HL-60 (cell line): ENCODE measurements around the gene SLC35F3.

Experiments used
- DNase-seq, 2 experiments: peaks; one replicate each; pipeline ENCODE4 v3.0.0-alpha.2; 2010 to 2020; ENCODE audit warnings: low read depth in 1 of 2, low spot score in 1 of 2
- H3K27ac ChIP-seq: fragments of 250-450 bp; sonication (Bioruptor Pico); replicated peaks from 2 replicates; pipeline ENCODE4 v1.5.1; 2020; ENCODE audit warnings: mild to moderate bottlenecking, moderate library complexity
- H3K27me3 ChIP-seq: fragments of 250-450 bp; sonication (Bioruptor Pico); 2 replicates; pipeline ENCODE4 v1.5.1; 2021; ENCODE audit warnings: mild to moderate bottlenecking, moderate library complexity; ENCODE audit not compliant: insufficient read depth, poor library complexity, severe bottlenecking
- H3K4me3 ChIP-seq: replicated peaks from 2 replicates; pipeline ENCODE4 v1.5.1; 2011; ENCODE audit warnings: mild to moderate bottlenecking, control low read depth, low read length; ENCODE audit not compliant: insufficient read depth
- CTCF ChIP-seq: IDR thresholded peaks from one replicate; pipeline ENCODE4 v1.5.1; 2011; ENCODE audit warnings: low read length, control low read depth, inconsistent platforms; ENCODE audit not compliant: insufficient read depth
- GABPA ChIP-seq: IDR thresholded peaks from 2 replicates; pipeline ENCODE4 v1.6.1; 2012; ENCODE audit warnings: low read depth
- POLR2AphosphoS5 ChIP-seq: IDR thresholded peaks from 2 replicates; pipeline ENCODE4 v1.6.1; 2012; ENCODE audit warnings: low read depth
- SPI1 ChIP-seq: IDR thresholded peaks from 2 replicates; pipeline ENCODE4 v1.6.1; 2012; ENCODE audit warnings: low read depth, mild to moderate bottlenecking, borderline replicate concordance
- TF ChIP-seq, protein P1 (sequence below): IDR thresholded peaks from 2 replicates; pipeline ENCODE4 v1.6.1; 2012; ENCODE audit warnings: low read depth; ENCODE audit not compliant: insufficient replicate concordance

Gene SLC35F3

DNA sequence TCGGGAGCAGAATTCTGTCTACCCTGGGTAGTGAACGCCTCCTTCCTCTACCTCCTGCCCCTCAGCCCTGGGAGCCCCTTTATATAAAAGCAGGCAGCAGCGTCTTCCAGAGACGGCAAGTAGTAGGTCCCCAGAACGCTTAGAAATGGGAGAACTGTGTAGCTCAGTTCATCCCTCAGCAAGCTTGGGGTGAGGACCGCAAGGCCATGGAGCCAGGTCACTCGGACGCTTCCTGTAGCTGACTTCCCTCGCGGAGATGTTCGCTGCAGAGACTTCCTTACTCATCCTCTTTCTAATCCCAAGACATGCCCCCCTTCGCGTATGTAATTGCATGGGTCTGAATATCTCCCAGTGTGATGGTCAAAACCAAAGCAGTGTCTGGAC lies 327.4 kb downstream of the SLC35F3 start:
- TF ChIP-seq GABPA, result no peak
- no peak for TF ChIP-seq POLR2AphosphoS5
- TF ChIP-seq SPI1, result no peak
- no peak for TF ChIP-seq CTCF
- Histone ChIP-seq H3K27me3 (peaks cover 37% of the 10 kb centered on the region), H3K27ac (no peak overlapping the region), H3K4me3 (no peak overlapping the region)
- no peak for DNase-seq

GRCh38 chr1:234234199-234234598 lies 329.7 kb downstream of the SLC35F3 start:
- Histone ChIP-seq H3K27me3 (peaks cover 33% of the 10 kb centered on the region), H3K27ac (no peak overlapping the region), H3K4me3 (no peak overlapping the region)
- DNase-seq, result no peak
- TF ChIP-seq POLR2AphosphoS5 (no peak), GABPA (no peak), SPI1 (no peak), CTCF (no peak)
- TF ChIP-seq, protein P1, sequence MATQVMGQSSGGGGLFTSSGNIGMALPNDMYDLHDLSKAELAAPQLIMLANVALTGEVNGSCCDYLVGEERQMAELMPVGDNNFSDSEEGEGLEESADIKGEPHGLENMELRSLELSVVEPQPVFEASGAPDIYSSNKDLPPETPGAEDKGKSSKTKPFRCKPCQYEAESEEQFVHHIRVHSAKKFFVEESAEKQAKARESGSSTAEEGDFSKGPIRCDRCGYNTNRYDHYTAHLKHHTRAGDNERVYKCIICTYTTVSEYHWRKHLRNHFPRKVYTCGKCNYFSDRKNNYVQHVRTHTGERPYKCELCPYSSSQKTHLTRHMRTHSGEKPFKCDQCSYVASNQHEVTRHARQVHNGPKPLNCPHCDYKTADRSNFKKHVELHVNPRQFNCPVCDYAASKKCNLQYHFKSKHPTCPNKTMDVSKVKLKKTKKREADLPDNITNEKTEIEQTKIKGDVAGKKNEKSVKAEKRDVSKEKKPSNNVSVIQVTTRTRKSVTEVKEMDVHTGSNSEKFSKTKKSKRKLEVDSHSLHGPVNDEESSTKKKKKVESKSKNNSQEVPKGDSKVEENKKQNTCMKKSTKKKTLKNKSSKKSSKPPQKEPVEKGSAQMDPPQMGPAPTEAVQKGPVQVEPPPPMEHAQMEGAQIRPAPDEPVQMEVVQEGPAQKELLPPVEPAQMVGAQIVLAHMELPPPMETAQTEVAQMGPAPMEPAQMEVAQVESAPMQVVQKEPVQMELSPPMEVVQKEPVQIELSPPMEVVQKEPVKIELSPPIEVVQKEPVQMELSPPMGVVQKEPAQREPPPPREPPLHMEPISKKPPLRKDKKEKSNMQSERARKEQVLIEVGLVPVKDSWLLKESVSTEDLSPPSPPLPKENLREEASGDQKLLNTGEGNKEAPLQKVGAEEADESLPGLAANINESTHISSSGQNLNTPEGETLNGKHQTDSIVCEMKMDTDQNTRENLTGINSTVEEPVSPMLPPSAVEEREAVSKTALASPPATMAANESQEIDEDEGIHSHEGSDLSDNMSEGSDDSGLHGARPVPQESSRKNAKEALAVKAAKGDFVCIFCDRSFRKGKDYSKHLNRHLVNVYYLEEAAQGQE, result no peak

DNA sequence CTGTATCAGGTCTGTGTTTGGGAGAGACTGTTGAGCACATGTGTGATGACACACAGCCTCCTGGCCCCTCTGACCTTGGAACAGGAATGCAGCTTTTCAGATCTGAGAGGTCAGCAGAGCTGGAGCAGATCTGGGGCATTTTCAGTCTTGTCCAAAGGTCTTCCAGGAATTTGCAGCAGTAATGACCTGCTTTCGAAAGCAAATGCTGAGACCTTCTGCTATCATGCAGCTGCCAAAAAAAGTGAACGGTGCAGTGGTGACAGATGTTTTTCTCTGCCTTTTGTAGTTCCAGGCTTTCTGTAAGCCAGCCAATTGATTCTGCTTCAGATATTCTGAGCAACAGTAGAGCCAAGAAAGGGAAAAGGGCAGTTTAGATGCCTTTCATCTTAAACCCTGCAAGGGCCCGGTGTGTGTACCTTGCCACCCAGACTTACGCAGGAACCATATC lies 331.0 kb downstream of the SLC35F3 start:
- DNase-seq, result no peak
- Histone ChIP-seq H3K4me3 (no peak overlapping the region), H3K27me3 (peaks cover 23% of the 10 kb centered on the region), H3K27ac (no peak overlapping the region)
- TF ChIP-seq, protein P1, result no peak
- TF ChIP-seq GABPA, result no peak
- no peak for TF ChIP-seq POLR2AphosphoS5
- TF ChIP-seq CTCF, result no peak
- no peak for TF ChIP-seq SPI1

DNA sequence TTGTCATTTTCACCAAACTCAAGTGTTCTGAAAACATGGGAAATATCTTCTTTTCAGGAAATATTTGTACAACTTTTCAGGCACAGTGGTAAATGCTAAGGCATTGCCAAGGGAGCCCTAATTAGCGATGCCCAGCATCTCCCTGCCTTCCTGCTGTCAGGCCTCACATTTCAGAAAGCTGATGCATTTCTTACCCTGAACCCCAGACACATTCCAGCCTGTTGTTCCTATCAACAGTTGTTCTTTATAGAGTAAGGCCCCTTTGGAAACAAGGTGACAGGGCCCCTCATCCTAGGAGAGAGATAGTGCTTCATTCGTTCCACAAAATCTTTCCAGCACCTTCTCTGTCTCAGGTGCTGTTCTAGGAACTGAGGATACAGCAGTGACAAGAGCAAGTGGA lies 332.9 kb downstream of the SLC35F3 start:
- no peak for DNase-seq
- TF ChIP-seq, protein P1, result no peak
- TF ChIP-seq POLR2AphosphoS5 (no peak), GABPA (no peak), SPI1 (no peak), CTCF (no peak)

More for the DNA sequence above, 332.9 kb downstream of the SLC35F3 start:
- Histone ChIP-seq H3K27ac (no peak overlapping the region), H3K4me3 (no peak overlapping the region), H3K27me3 (peaks cover 15% of the 10 kb centered on the region)
